ENCODE data around the gene RCL1. TPM values are rescaled to one million over a fixed set of nuclear protein-coding genes. Genes with fewer than 3 reads are reported as not detected.

RCL1 gene
- total and polyA plus RNA-seq, 2 donors (not counting 3 experiments of a cell fraction or from before 2014, with no cell fraction given) = 12.9 to 13.2 TPM

DNA sequence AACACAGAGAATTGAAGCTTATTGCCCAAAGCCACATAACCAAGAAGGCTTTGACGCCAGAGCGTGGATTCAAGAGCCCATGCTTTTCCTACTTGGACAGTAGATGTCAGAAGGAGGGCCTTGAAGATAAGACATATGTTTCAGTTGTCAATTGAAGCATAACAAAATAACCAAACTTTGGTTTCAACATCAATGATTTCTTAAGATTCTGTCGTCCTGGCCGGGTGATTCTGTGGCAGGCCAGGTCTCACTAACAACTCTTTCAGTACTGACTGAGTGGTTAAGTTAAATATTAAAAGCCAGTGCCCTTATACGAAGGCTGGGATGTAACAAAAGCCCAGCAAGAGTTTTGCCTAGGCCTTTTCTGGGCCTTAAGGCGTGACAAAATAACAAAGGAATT is 94.0 kb downstream of the RCL1 start:
- Histone ChIP-seq H3K27ac (ENCODE audit: insufficient read depth, low read depth, low read length) (no peak overlapping the region), H2AFZ (ENCODE audit: low read depth, low read length) (no peak overlapping the region), H3K4me3 (replicated peaks in 1 of 3; ENCODE audit: insufficient read depth in 1 of 3, low read depth in 1 of 3, low read length in 3 of 3) (no peak overlapping the region), H3K4me2 (ENCODE audit: insufficient read depth, low read length) (no peak overlapping the region), H3K9ac (replicated peaks; ENCODE audit: extremely low read depth, insufficient read depth, low read length) (no peak overlapping the region), H3K9me1 (replicated peaks; ENCODE audit: control insufficient read depth, extremely low read depth, insufficient read depth, low read length) (no peaks in the 10 kb centered on the region), H3K4me1 (ENCODE audit: control insufficient read depth, extremely low read depth, insufficient read depth, low read length) (no peaks in the 10 kb centered on the region), H3K36me3 (ENCODE audit: control insufficient read depth in 2 of 2, extremely low read depth in 1 of 2, insufficient read depth in 2 of 2, low read length in 2 of 2) (no peaks in the 10 kb centered on the region), H4K20me1 (replicated peaks; ENCODE audit: control insufficient read depth, extremely low read depth, insufficient read depth, low read length) (no peaks in the 10 kb centered on the region), H3K9me3 (replicated peaks; ENCODE audit: control insufficient read depth, insufficient read depth, low read length) (no peaks in the 10 kb centered on the region), H3K27me3 (ENCODE audit: control insufficient read depth in 2 of 2, insufficient read depth in 2 of 2, low read length in 2 of 2) (no peaks in the 10 kb centered on the region), H3K79me2 (ENCODE audit: control insufficient read depth, insufficient read depth, low read length) (no peaks in the 10 kb centered on the region)
- intact Hi-C loops (cut with micrococcal nuclease) (no loop called here), dilution Hi-C loops (cut with MboI; ENCODE audit: extremely low pct_ligation_motif_present, low sequenced_read_pairs) (no loop called here)
- no TSS peak for BruUV-seq (replicated peaks)
- DNase-seq (ENCODE audit: low read depth, low spot score) (no peak), FAIRE-seq (no peak)
- POLR2A ChIA-PET = no interaction called here
- TF ChIP-seq GATA2 (IDR thresholded peaks at IDR 0.05; ENCODE audit: insufficient read depth, insufficient read length, low read depth, low read length) = no peak
- TF ChIP-seq MYC (IDR thresholded peaks at IDR 0.05; ENCODE audit: low read depth, low read length) = no peak
- TF ChIP-seq POLR2AphosphoS5 (IDR thresholded peaks at IDR 0.05; ENCODE audit: insufficient read depth, low read depth, low read length) = no peak
- TF ChIP-seq FOS (IDR thresholded peaks at IDR 0.05; ENCODE audit: borderline replicate concordance, insufficient read depth, low read length) = no peak
- TF ChIP-seq, protein P1, sequence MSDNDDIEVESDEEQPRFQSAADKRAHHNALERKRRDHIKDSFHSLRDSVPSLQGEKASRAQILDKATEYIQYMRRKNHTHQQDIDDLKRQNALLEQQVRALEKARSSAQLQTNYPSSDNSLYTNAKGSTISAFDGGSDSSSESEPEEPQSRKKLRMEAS (IDR thresholded peaks at IDR 0.05; ENCODE audit: insufficient read depth, insufficient read length) = no peak
- no peak for TF ChIP-seq JUN (IDR thresholded peaks at IDR 0.05; ENCODE audit: borderline replicate concordance, insufficient read depth, insufficient read length, low read depth)
- TF ChIP-seq, protein P2, sequence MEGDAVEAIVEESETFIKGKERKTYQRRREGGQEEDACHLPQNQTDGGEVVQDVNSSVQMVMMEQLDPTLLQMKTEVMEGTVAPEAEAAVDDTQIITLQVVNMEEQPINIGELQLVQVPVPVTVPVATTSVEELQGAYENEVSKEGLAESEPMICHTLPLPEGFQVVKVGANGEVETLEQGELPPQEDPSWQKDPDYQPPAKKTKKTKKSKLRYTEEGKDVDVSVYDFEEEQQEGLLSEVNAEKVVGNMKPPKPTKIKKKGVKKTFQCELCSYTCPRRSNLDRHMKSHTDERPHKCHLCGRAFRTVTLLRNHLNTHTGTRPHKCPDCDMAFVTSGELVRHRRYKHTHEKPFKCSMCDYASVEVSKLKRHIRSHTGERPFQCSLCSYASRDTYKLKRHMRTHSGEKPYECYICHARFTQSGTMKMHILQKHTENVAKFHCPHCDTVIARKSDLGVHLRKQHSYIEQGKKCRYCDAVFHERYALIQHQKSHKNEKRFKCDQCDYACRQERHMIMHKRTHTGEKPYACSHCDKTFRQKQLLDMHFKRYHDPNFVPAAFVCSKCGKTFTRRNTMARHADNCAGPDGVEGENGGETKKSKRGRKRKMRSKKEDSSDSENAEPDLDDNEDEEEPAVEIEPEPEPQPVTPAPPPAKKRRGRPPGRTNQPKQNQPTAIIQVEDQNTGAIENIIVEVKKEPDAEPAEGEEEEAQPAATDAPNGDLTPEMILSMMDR (IDR thresholded peaks at IDR 0.05; ENCODE audit: extremely low read depth in 1 of 2, insufficient read depth in 1 of 2, low read depth in 1 of 2, low read length in 2 of 2) = no peak
- no peak for TF ChIP-seq EZH2 (IDR thresholded peaks at IDR 0.05; ENCODE audit: borderline replicate concordance, low read depth, low read length, severe bottlenecking)
- no peak for TF ChIP-seq POLR2A (IDR thresholded peaks at IDR 0.05; ENCODE audit: low read depth, low read length)
- CTCF ChIA-PET = interaction anchor here (1.1 to 1.5 kb wide), 2 partner anchors 8 to 15 kb away, joined by 3 to 4 read pairs; no protein-coding TSS in a partner anchor

Measured in endothelial cell of umbilical vein (primary cell).